DND-41 (cell line): ENCODE data around the gene BTN1A1.

Experiments used
- EZH2 ChIP-seq: IDR thresholded peaks from 3 replicates; pipeline ENCODE4 v1.6.1; 2012; ENCODE audit warnings: borderline replicate concordance, low read depth, mild to moderate bottlenecking, moderate library complexity, low read length, inconsistent platforms; ENCODE audit not compliant: severe bottlenecking
- TF ChIP-seq, protein P1 (sequence below): IDR thresholded peaks from 2 replicates; pipeline ENCODE4 v1.5.1; 2012; ENCODE audit warnings: borderline replicate concordance, low read length, moderate library complexity, mild to moderate bottlenecking; ENCODE audit not compliant: poor library complexity, severe bottlenecking; ENCODE audit errors: extremely low read depth

DNA sequence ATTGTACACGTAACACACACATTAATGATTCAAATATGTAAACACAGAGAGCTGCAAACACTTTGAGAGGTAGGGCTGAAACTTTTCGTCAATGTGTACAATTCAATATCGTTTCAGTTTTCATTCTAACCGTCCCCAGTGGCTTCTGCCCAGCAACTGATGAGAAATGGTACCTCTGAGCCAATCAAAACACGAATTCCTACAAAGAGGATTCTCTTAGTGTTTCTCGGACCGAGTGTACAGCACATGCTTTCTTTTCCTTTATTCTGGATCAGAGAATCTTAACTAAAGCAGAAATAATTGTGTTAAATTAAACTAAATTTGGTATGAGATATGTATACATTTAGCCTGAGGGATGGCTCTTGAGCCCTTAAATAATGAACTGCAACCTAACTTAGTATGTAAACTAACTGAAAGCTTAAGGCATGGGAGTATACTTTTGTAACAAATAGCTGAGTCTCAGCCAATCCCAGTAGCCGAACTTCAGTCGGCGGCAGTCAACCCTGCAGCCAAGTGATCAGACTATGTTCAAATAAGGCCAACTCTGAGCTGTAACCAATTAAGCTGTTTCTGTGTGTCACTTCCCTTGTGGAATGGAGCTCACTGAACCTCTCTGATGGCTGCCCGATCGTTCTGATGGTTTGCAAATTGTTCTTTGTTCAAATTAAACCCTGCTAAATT is 26.2 kb upstream of the BTN1A1 start:
- TF ChIP-seq, protein P1, sequence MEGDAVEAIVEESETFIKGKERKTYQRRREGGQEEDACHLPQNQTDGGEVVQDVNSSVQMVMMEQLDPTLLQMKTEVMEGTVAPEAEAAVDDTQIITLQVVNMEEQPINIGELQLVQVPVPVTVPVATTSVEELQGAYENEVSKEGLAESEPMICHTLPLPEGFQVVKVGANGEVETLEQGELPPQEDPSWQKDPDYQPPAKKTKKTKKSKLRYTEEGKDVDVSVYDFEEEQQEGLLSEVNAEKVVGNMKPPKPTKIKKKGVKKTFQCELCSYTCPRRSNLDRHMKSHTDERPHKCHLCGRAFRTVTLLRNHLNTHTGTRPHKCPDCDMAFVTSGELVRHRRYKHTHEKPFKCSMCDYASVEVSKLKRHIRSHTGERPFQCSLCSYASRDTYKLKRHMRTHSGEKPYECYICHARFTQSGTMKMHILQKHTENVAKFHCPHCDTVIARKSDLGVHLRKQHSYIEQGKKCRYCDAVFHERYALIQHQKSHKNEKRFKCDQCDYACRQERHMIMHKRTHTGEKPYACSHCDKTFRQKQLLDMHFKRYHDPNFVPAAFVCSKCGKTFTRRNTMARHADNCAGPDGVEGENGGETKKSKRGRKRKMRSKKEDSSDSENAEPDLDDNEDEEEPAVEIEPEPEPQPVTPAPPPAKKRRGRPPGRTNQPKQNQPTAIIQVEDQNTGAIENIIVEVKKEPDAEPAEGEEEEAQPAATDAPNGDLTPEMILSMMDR: no peak
- TF ChIP-seq EZH2: no peak
